Lower leg skin (tissue), 3 donors: ENCODE data around the gene CRISPLD2.

Experiments
- POLR2A ChIP-seq, 2 donors: fragments of 450-650 bp; IDR thresholded peaks; one replicate each; pipeline ENCODE4 v1.6.1; 2016 to 2017; ENCODE audit warnings: antibody characterized with exemption in 2 of 2, mild to moderate bottlenecking in 1 of 2, moderate library complexity in 1 of 2
- TF ChIP-seq, protein P1 (sequence below), 3 donors: fragments of 450-650 bp; IDR thresholded peaks; one replicate each; pipeline ENCODE4 v1.5.1; 2016; ENCODE audit warnings: antibody characterized with exemption in 3 of 3, mild to moderate bottlenecking in 3 of 3, moderate library complexity in 2 of 3

DNA sequence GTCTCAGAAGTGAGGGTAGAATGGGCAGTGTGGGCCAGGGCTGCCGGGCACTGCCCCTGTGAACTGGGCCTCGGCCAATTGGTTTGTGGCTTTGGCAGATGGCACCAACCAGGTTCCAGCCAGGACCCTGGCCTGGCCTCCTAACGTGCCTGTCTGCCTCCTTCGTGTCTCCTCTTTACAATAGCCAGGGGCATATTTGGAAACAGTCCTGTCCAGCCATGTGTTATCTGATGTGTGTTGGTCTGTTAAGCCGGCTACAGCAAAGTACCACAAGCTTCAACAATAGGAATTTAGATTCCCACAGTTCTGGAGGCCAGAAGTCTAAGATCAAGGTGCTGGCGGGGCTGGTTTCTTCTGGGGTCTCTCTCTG lies 14.6 kb downstream of the CRISPLD2 start:
- no peak for TF ChIP-seq POLR2A (IDR thresholded peaks at IDR 0.05)
- TF ChIP-seq, protein P1, sequence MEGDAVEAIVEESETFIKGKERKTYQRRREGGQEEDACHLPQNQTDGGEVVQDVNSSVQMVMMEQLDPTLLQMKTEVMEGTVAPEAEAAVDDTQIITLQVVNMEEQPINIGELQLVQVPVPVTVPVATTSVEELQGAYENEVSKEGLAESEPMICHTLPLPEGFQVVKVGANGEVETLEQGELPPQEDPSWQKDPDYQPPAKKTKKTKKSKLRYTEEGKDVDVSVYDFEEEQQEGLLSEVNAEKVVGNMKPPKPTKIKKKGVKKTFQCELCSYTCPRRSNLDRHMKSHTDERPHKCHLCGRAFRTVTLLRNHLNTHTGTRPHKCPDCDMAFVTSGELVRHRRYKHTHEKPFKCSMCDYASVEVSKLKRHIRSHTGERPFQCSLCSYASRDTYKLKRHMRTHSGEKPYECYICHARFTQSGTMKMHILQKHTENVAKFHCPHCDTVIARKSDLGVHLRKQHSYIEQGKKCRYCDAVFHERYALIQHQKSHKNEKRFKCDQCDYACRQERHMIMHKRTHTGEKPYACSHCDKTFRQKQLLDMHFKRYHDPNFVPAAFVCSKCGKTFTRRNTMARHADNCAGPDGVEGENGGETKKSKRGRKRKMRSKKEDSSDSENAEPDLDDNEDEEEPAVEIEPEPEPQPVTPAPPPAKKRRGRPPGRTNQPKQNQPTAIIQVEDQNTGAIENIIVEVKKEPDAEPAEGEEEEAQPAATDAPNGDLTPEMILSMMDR (IDR thresholded peaks at IDR 0.05) = no peak
